ENCODE results near the gene YY1.

YY1 gene

DNA sequence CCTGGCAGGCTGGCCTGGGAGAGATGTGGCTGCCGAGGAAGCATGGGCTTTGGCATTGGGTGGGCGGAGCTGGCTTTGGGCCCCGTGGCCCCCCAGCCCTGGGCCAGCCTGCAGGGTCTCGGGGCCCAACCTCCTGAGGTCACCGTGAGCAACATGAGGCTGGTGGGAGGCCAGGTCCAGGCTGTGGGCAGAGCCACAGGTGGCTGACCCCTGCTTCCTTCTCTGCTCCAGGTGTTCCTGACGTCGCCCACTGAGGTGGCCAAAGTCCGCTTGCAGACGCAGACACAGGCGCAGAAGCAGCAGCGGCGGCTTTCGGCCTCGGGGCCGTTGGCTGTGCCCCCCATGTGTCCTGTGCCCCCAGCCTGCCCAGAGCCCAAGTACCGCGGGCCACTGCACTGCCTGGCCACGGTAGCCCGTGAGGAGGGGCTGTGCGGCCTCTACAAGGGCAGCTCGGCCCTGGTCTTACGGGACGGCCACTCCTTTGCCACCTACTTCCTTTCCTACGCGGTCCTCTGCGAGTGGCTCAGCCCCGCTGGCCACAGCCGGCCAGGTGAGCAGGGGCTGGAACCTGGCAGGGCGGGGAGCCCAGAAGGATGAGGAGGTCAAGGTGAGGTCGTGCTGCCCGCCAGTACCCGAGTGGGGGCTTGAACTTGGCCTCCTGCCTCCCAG, 89.7 kb downstream of the YY1 start:
- TF ChIP-seq, protein P1, sequence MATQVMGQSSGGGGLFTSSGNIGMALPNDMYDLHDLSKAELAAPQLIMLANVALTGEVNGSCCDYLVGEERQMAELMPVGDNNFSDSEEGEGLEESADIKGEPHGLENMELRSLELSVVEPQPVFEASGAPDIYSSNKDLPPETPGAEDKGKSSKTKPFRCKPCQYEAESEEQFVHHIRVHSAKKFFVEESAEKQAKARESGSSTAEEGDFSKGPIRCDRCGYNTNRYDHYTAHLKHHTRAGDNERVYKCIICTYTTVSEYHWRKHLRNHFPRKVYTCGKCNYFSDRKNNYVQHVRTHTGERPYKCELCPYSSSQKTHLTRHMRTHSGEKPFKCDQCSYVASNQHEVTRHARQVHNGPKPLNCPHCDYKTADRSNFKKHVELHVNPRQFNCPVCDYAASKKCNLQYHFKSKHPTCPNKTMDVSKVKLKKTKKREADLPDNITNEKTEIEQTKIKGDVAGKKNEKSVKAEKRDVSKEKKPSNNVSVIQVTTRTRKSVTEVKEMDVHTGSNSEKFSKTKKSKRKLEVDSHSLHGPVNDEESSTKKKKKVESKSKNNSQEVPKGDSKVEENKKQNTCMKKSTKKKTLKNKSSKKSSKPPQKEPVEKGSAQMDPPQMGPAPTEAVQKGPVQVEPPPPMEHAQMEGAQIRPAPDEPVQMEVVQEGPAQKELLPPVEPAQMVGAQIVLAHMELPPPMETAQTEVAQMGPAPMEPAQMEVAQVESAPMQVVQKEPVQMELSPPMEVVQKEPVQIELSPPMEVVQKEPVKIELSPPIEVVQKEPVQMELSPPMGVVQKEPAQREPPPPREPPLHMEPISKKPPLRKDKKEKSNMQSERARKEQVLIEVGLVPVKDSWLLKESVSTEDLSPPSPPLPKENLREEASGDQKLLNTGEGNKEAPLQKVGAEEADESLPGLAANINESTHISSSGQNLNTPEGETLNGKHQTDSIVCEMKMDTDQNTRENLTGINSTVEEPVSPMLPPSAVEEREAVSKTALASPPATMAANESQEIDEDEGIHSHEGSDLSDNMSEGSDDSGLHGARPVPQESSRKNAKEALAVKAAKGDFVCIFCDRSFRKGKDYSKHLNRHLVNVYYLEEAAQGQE (IDR thresholded peaks at IDR 0.05; ENCODE audit: insufficient read depth in 1 of 2, low read depth in 2 of 2, low read length in 2 of 2): no peak
- TF ChIP-seq TAF1 (IDR thresholded peaks at IDR 0.05; ENCODE audit: borderline replicate concordance, insufficient read depth, low read length): no peak
- TF ChIP-seq POLR2AphosphoS5 (IDR thresholded peaks at IDR 0.05; ENCODE audit: low read depth, low read length): no peak
- TF ChIP-seq FOXP2 (optimal IDR thresholded peaks at IDR 0.05; ENCODE audit: borderline replicate concordance, extremely low read depth, extremely low read length, insufficient read depth): no peak
- TF ChIP-seq SIN3A (IDR thresholded peaks at IDR 0.05; ENCODE audit: borderline replicate concordance, insufficient read depth, low read length): no peak

DNA sequence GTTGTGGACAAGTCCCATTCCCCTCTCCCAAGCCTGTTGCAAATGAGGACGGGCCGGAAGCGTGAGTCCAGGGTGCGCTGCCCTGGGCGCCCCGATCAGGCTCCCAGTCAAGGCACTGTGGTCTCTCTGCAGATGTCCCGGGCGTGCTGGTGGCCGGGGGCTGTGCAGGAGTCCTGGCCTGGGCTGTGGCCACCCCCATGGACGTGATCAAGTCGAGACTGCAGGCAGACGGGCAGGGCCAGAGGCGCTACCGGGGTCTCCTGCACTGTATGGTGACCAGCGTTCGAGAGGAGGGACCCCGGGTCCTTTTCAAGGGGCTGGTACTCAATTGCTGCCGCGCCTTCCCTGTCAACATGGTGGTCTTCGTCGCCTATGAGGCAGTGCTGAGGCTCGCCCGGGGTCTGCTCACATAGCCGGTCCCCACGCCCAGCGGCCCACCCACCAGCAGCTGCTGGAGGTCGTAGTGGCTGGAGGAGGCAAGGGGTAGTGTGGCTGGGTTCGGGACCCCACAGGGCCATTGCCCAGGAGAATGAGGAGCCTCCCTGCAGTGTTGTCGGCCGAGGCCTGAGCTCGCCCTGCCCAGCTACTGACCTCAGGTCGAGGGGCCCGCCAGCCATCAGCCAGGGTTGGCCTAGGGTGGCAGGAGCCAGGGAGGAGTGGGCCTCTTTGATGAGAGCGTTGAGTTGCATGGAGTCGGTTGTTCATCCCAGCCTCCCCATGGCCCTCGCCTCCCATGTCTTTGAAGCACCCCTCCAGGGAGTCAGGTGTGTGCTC, 90.5 kb downstream of the YY1 start:
- TF ChIP-seq, protein P1 (IDR thresholded peaks at IDR 0.05; ENCODE audit: insufficient read depth in 1 of 2, low read depth in 2 of 2, low read length in 2 of 2): no peak
- TF ChIP-seq POLR2AphosphoS5 (IDR thresholded peaks at IDR 0.05; ENCODE audit: low read depth, low read length) (no peak), SIN3A (IDR thresholded peaks at IDR 0.05; ENCODE audit: borderline replicate concordance, insufficient read depth, low read length) (no peak), FOXP2 (optimal IDR thresholded peaks at IDR 0.05; ENCODE audit: borderline replicate concordance, extremely low read depth, extremely low read length, insufficient read depth) (no peak), TAF1 (IDR thresholded peaks at IDR 0.05; ENCODE audit: borderline replicate concordance, insufficient read depth, low read length) (no peak)

DNA sequence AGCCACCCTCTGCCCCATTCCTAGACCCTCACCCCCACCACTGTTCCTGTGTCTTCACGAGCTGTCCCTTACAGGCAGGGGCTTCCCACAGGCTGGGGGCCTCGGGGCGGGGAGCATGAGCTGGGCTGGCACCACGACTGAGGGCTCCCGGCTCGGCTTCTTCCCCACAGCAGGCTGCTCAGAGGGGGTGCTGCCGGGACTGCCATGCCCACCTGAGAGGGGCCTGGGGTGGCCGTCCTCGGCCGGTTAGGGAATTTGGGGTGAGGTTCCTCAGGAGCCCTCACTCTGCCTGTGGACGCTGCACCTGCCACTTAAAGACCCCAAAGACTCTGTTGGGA, 91.0 kb downstream of the YY1 start:
- TF ChIP-seq SIN3A (IDR thresholded peaks at IDR 0.05; ENCODE audit: borderline replicate concordance, insufficient read depth, low read length): no peak
- TF ChIP-seq POLR2AphosphoS5 (IDR thresholded peaks at IDR 0.05; ENCODE audit: low read depth, low read length): no peak
- no peak for TF ChIP-seq FOXP2 (optimal IDR thresholded peaks at IDR 0.05; ENCODE audit: borderline replicate concordance, extremely low read depth, extremely low read length, insufficient read depth)
- TF ChIP-seq TAF1 (IDR thresholded peaks at IDR 0.05; ENCODE audit: borderline replicate concordance, insufficient read depth, low read length): no peak
- TF ChIP-seq, protein P1 (IDR thresholded peaks at IDR 0.05; ENCODE audit: insufficient read depth in 1 of 2, low read depth in 2 of 2, low read length in 2 of 2): no peak

DNA sequence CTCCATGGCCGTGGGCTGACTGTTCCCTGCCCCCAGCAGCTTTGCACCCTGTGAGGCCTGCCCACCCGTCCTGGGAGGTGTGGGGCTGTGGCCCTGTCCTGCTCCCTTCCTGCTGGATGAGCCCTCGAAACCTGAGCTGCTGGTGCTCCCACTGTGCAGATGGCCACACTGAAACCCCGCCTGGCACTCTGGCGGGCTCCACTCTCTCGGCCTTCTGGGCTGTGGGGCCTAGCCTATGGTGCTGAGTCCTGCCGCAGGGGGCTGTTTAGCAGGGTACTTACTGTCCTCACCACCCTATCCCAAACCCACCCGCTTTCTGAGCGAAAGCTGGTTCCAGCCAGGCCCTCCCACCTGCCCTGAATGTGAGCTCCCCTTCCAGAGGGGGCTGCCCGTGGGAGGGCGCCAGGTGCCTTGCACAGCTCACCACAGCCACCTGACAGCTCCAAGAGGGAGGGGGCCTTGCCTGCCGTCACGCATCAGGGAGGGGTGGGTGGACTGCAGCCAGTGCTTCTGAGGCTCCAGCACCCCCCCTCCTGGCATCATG, 91.5 kb downstream of the YY1 start:
- TF ChIP-seq, protein P1 (IDR thresholded peaks at IDR 0.05; ENCODE audit: insufficient read depth in 1 of 2, low read depth in 2 of 2, low read length in 2 of 2): no peak
- no peak for TF ChIP-seq TAF1 (IDR thresholded peaks at IDR 0.05; ENCODE audit: borderline replicate concordance, insufficient read depth, low read length)
- no peak for TF ChIP-seq SIN3A (IDR thresholded peaks at IDR 0.05; ENCODE audit: borderline replicate concordance, insufficient read depth, low read length)
- no peak for TF ChIP-seq FOXP2 (optimal IDR thresholded peaks at IDR 0.05; ENCODE audit: borderline replicate concordance, extremely low read depth, extremely low read length, insufficient read depth)
- TF ChIP-seq POLR2AphosphoS5 (IDR thresholded peaks at IDR 0.05; ENCODE audit: low read depth, low read length): no peak

All from PFSK-1 (cell line).